ENCODE results near the gene RAB11FIP4. TPM values are rescaled to one million over a fixed set of nuclear protein-coding genes. Genes with fewer than 3 reads are reported as not detected.

Gene RAB11FIP4
- total RNA-seq, 1 donor from 2014 or later: 0.07 TPM

DNA sequence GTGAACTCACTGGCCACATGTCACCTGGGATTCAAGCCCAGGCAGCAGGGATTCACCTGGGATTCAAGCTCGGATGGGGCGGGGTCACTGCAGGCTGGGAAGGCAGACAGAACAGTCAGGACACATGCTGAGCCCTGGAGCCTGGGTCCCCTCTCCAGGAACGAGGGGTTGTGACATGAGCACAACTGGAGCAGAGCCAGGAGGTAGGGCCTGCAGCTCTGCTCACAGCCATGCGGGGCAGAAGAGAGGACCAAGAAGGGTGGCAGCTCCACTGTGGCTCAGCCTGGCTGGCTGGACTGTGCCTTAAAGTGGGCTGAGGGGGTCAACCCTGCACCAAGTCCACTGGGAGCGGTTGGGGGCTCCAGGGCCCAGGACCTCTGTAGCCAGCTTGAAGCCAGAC is 150.1 kb downstream of the RAB11FIP4 start:
- no peak for DNase-seq (ENCODE audit: low read depth, low spot score)

DNA sequence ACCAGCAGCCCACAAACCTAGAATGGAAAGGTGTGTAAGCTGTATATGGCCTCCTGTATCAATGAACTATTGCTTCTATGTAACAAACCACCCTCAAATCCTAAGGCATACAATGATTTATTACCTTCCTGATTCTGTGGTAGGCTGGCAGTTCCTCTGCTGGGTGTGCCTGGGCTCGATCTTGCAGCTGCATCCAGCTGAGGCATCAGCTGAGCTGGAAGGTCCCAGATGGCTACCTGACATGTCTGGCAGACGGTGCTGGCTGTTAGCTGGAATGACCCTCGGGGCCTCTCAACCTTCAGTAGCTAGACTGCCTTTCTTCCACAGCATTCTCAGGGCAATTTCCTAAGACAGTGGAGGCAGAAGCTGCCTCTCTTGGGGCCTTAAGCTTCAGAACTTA is 152.7 kb downstream of the RAB11FIP4 start:
- DNase-seq (ENCODE audit: low read depth, low spot score): no peak

DNA sequence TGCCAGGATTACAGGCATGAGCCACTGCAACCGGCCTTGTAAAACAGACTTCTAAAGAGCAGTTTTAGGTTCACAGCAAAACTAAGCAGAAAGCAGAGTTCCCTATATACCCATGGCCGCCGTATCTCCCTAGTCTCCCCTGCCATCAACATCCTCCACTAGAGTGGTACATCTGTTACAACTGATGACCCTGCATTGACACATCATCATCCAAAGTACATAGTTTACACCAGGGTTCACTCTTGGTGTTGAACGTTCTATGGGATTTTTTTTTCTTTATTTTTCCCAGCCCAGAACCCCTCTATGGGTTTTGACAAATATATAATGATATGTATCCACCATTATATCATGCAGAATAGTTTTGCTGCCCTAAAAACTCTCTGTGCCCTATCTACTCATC is 155.2 kb downstream of the RAB11FIP4 start:
- no peak for DNase-seq (ENCODE audit: low read depth, low spot score)

DNA sequence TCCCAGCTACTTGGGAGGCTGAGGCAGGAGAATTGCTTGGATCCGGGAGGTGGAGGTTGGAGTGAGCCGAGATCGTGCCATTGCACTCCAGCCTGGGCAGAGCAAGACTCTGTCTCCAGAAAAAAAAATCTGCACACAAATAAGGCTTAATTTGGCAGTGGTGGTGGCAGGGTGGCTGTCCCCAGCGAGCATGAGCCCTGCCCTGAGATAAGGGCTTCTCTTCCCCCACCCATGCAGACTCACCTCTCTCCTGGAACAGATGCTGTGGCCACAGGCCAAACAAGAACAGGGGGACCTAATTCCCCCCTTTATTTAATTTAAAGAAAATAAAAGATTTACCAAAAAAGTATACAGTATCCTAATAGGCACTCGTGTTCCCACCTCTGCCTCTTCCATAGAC is 157.2 kb downstream of the RAB11FIP4 start:
- no peak for DNase-seq (ENCODE audit: low read depth, low spot score)

DNA sequence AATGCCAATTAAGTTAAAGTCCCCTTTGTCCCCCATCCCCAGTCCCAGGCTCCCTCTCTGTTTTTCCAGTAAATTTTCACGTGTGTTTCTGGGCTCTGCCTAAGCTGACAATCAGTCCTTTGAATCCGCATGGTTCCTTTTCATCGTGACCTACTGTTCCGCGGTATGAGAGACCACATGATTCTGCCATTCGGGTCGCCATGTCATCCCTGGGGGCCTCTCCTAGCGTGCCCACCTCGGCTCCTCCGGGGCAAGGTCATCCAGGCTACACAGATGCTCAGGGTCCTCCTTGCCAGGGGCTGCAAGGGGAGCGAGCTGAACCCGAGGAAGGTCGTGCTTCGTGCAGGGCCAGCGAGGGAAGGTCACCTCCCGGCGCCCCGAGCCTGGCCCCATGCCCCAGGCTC is 157.6 kb downstream of the RAB11FIP4 start:
- no peak for DNase-seq (ENCODE audit: low read depth, low spot score)

DNA sequence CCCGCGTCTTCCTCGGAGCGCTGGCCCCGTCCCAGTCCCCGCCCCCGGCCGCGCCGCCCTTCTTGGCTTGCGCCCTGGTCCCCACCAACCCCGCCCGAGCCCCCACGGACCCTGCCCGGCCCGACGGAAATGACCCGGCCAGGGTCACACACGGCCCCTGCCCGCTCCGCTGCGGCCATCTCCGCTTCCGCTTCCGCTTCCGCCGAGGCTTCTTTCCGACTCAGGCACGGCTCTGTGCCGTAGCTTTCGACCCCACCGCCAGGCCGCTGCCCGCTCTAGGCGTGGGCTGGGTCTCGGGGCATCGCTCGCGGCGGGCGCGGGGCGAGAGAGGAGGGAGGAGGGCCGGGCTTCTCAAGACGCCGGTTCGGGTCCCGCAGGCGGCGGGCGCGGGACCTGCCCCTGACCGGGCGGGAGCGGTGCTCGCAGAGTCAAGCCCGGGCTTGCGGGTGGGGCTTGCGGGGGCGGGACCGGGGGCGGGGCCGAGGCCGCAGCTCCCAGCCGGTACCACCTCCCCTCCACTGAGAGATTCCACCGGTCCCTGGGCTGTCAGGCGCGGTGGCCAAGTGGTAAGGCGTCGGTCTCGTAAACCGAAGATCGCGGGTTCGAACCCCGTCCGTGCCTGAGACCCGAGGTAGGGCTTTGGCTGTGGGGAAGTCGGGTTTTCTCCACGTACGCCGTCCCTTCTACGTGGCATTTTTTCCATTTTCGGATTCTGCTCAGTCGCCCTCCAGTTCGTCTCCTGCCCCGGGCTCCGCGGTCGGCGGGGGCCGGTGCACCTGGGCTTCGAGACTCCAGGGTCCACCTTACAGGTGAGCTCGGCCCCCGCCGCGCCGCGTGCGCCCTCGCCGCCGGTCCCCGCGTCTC is 158.3 kb downstream of the RAB11FIP4 start:
- DNase-seq (ENCODE audit: low read depth, low spot score): peak; percentile 58

DNA sequence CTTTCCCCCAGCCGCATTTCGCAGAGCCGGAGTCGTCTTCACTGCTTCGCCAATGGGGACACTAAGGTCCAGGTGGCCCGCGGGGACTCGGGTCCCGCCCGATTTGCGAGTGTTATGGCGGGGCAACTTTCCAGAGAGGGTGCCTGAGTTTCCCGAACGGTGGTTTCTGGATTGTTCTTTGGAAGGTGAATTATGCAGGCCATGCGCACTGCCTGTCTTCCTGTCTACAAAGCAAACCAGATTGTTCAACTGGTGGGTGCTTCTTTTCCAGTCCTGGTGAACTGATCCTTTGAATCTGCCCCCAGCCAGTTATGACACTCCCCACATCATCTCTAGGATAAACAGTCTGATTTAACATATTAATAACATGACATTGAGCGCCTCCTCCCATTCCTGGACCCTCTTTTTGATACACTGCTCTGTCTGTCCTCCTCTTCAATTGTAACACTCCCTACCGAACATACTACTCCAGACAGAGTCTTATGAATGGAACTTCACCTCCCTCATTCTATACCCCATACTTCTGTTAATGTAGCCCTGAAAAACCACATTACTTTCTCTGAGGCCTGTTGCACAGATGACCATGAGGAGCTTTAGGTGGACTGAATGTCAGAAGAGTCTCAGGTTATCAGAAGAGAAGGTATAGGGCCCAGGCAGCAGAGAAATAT is 159.0 kb downstream of the RAB11FIP4 start:
- DNase-seq (ENCODE audit: low read depth, low spot score): no peak

DNA sequence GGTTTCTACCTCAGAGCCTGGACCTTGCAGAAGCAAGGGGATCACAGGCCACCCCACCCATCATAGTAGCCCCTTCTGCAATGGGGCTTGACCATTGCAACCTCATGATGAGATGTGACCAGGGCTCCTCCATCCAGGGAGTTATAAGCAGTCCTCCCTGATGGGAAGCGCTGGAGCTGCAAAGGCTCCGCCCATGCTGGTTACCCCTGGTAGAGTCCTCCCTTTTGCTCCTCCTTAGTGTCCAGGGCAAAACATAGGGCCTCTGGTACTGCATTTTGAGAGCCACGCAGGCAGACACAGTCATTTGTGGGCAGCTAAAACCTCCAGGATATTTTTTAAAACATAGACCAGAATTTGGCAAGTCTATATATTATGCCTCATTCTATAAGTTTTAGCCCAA is 161.1 kb downstream of the RAB11FIP4 start:
- no peak for DNase-seq (ENCODE audit: low read depth, low spot score)

DNA sequence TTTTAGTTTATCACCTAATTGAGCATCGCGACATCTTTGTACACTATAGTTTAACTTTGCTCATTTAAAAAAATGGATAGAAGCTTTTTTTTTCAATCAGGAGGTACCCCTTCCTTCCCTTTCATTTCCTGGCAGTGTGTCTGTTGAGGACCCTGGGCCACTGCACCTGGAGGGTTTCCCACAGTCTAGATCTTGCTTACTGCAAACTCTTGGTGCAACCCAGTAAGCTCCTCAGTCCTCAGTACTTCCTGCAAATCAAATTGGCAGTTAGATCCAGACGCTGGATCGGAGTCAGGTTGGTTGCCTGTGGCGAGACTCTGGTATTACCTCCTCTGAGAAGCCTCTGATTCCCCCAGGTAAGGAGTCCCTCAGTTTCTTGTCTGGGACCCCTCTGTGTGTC is 162.0 kb downstream of the RAB11FIP4 start:
- DNase-seq (ENCODE audit: low read depth, low spot score): no peak

DNA sequence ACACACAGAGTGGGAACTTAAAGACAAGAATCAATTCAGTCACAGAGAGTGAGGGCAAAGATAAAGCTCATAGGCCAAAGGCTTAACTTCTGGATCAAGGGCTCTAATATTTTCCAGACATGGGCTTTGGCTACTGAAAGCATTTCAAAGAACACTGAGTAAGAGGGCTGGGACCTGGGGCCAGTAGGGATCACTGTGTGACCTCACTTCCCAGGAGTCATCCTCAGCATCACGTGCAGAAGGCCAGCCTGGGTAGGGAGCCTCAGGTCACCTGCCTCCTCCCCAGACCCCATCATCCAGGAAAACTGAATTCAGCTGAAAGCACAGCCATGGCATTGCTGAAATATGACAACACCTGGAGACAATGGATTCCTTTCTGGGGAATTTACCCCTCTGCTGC is 163.5 kb downstream of the RAB11FIP4 start:
- DNase-seq (ENCODE audit: low read depth, low spot score): no peak

DNA sequence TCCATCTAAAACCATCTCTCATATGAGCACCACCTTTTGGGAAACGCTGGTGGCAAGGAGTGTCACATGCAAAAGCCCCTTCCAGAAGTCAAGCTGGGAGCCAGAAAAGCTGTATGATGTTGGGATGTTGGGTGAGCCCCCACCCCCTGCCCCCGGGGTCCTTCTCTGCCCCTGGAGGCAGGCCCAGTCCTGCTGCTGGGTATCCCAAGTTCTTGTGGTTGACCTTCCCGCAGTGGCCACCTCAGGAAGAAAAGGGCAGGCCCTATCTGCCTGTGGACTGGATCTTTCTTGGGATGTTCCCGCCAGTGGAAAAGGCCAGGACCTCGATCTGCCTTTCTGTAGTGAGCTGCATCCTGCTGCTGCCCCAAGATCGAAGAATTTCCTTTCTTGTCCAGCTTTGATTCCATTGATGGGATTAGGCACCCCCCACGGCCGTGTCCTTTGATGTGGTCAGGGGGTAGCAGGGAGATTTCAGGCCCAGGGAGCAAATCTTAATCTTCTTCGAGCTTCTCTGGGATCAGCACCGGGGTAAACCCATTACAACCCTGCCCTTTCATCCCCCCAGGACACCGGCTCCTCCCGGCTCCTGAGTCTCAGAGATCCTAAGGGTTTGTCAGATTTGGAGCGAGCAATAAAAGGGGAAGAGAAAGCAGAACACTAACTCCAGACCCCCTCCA is 165.6 kb downstream of the RAB11FIP4 start:
- DNase-seq (ENCODE audit: low read depth, low spot score): no peak

DNA sequence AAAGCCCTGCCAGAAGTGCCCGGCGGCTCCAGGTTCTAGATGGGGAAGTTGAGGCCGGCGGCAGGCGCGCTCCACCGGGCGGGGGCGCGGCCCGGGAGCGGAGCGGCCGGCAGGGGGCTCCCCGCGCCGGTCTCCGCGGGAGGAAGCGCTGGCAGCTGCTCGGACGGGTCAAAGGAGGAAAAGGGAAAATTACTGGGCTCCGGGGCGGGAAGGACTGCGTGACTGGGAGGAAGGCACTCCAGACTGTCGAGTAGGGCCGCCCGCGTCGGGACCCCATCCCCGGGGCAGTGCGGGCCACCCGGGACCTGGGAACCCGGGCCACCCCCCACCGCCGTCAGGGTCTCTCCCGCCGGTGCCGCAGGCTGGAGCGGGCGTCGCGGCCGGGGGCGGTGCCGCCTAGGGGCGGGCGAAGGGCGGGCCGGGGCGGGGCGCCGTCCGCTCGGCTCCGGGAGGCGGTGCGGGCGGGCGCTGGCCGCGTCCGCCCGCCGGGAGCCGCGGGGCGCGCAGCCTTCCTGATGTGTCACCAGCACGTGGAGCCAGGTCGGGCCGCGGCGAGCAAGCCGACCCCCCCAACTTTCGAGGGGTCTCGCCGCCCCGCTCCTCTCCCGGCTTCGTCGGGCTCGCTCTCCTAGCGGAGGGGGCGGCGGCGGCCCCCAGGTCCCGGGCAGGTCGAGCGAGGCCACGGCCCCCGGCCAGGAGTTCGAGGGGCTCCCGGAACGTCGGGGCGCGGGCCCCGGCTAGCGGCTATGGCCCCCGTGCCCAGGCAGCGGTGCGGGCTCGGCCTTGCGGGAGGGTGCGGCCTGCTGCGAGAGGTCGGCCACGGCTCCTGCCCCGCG is 167.5 kb downstream of the RAB11FIP4 start:
- no peak for DNase-seq (ENCODE audit: low read depth, low spot score)

DNA sequence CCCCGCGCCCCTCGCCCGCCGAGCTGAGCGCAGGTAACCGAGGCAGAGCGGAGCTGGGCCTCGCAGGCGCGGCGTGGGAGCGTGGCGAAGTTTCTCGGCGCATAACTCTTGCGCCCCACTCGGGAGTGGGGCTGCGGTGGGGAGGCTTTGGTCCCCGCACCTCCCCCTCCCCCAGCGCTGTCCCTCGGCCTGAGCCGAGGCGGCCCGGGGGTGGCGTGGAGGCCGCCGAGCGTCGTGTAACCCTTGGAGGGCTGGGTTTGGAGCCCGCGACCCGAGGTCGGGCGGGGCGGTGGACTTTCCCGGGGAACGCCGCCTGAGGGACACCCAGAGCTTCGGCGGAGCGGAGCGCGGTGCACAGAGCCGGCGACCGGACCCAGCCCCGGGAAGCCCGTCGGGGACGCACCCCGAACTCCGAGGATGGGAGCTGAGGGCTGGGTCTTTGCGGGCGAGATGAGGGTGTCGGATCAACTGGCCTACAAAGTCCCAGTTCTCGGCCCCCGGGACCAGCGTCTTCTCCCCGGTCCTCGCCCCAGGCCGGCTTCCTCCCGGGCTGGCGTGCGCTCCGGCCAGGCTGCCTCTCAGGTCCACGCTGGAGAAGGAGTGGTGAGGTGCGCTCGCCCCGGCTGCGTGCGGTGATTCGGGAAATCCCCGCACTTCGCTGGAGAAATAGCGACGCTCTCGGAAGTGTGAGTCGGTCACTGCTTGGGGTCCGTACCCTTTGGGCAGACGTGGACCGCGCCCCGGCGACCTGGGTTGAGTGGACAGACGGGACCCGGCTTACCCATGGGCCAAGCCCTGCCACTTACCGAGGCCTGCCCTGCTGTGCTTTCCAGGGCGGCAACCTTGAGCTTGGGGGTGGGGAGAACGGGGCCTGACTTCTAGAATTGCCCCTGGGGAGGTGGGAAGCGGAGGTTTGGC is 168.4 kb downstream of the RAB11FIP4 start:
- no peak for DNase-seq (ENCODE audit: low read depth, low spot score)

DNA sequence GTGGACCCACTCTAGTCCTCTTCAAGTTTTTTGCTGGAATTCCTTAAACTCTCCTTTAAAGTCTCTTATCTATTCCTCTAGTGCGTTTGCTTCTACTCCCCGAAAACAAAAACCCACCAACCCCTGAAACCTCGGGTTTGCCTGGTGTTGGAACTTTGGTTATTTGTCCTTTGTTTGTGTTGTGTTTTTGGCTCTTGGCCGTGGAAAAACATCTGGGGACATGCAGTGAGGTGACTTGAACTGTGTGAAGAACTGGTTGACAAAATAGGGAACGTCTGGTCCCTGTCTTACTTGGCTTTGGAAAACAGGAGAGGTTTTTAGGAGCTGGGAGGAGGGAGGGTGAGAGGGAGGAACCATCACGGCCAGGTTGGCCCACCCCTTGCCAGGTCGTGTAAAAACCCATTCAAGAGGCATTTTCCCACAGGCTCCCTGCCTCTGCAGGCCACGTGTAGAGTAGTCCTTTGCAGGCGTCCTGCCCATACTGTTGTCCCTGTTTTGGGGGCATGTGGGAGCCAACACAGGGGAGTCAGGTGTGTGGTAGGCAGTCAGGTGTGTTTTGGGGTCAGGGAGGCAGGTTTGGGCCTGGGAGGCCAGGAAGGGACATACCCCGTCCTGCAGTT is 169.3 kb downstream of the RAB11FIP4 start:
- DNase-seq (ENCODE audit: low read depth, low spot score): no peak

DNA sequence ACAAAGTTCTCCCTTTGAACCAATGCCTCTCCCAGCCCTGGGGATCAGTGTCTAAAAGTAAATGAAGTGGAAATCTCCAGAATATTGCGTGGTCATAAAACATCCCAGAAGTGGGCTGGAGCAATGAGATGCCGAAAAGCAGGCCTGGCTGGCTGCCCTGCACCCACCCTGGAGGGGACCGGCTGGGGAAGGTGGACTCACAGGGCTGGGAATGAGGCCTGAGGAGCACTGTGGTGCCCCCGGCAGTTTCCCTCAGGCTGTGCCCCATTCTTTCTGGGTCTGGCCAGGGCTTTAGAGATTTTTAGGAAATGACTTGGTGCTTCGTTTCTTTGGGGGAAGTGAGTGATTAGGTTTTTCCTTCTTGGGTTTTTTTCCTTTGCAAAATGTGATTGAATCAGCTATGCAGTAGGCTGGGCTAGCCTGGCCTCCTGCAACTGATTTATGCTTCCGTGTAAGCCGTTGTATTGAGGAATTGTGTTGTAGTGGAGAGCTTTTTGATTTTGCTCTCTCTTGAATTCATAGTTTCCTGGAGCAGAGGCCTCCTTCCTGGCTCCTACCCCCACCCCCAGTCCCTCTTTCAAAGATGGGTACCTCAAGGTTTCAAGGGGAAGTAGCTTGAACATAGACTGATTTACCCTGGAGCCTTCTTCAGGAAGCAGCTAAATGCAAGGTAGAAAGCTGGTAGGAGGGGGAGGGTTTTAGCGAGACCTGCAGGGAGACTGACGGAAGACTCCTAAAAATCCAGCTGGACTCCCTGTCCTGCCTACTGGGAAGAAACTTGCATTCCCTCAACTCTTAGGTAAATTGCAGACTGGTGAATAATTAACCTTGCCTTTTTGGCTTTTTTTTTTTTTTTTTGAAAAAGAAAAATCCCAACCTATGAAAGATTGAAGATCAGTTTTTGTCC is 170.2 kb downstream of the RAB11FIP4 start:
- DNase-seq (ENCODE audit: low read depth, low spot score): no peak

DNA sequence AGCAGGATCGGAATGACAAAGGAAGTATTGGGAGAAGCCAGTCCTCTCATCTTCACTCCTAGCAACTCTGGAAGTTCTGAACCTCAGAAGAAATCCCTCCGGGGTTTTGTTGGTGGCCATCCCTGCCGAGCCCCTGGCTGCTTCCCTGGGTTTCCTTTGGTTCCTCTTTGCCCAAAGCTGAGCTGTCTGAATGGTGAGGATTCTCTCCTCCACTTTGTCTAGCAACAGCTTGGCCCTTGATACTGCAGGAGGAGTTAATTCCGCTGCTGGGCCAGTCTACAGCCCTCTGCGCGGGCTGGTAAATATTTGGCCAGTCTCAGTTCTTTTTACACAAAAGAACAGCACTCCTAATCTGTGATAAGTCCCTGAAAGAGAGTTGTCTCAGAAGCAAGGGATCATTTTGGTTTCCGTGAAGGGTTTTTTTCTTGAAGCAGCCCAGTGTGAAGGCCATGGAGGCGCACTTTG is 170.9 kb downstream of the RAB11FIP4 start:
- DNase-seq (ENCODE audit: low read depth, low spot score): no peak

DNA sequence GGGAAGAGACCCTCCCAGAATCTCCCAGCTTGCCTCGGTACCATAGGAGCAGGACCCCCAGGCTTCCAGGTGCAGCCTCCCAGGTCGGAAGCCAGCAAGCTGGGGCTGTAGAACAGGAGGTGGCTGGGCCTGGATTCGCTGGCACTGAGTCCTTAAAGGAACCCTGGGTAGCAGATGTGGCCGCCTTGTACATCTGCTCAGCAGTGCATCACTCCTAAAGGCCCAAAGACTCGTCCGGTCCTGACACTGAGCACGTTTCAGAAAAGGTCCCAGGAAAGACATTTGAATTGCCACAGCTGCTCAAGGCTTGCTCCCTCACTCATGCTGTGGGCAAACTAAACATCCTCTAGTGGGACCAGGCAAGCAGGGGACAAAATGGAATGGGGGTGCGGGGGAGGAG is 172.8 kb downstream of the RAB11FIP4 start:
- DNase-seq (ENCODE audit: low read depth, low spot score): no peak

DNA sequence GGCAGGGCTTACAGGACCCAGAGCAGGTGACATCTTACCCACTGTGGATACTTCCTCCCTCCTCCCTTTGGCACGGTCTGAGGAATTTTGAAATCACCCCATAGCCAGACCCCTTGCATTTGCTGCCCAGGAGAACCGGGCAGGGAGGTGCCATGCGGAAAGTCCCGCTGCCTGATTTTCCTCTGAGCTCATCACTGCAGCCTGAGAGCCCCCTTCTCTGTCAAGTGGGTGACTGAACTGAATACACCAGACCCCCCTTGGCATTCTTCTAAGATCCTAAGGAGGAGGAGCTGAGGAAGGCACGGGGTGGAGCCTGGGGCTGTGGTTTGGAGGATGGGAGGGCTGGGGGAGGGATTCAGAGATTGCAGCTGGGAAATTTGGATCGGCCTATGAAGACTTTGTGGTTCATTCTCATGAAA is 173.4 kb downstream of the RAB11FIP4 start:
- no peak for DNase-seq (ENCODE audit: low read depth, low spot score)

DNA sequence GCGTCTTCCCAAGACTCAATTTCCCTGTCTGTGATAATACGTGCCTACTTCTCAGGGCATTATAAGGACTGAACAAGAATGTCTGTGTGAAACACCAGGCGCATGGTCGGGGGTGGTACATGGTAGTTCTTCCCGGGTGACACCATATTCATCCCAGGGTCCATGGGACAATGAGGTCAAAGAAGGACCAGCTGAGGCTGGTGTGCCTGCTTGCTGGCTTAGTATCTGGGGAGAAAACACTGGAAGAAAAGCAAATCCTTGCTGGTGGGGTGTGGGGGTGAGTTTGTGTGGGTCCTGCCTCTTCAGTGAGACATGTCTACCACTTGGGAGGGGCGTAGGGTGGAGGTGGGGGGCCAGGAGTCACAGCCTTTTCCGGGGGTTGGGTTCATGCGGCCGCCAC is 174.2 kb downstream of the RAB11FIP4 start:
- DNase-seq (ENCODE audit: low read depth, low spot score): no peak
